ENCODE data around the gene BMPR1B.

DNA sequence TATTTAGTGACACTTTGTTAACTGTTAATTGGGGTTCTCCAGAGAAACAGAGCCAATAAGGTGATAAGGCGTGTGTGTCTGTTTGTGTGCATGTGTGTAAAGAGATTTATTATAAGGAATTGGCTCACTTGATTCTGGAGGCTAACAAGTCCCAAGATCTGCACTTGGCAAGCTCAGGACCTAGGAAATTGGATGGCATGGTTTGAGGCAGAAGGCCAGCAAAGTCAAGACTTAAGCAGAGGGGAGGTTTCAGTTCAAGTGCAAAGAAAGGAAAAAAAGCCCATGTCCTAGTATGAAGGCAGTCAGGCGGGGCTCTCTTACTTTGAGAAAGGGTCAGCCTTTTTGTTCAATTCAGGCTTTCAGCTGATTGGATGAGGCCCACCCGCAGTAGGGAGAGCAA is 314.1 kb downstream of the BMPR1B start:
- TF ChIP-seq, protein P1, sequence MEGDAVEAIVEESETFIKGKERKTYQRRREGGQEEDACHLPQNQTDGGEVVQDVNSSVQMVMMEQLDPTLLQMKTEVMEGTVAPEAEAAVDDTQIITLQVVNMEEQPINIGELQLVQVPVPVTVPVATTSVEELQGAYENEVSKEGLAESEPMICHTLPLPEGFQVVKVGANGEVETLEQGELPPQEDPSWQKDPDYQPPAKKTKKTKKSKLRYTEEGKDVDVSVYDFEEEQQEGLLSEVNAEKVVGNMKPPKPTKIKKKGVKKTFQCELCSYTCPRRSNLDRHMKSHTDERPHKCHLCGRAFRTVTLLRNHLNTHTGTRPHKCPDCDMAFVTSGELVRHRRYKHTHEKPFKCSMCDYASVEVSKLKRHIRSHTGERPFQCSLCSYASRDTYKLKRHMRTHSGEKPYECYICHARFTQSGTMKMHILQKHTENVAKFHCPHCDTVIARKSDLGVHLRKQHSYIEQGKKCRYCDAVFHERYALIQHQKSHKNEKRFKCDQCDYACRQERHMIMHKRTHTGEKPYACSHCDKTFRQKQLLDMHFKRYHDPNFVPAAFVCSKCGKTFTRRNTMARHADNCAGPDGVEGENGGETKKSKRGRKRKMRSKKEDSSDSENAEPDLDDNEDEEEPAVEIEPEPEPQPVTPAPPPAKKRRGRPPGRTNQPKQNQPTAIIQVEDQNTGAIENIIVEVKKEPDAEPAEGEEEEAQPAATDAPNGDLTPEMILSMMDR (IDR thresholded peaks at IDR 0.05): no peak
- no peak for TF ChIP-seq ZFX (IDR thresholded peaks at IDR 0.05; ENCODE audit: borderline replicate concordance)
